ENCODE results near the gene ICAM2. TPM values are rescaled to one million over a fixed set of nuclear protein-coding genes. Genes with fewer than 3 reads are reported as not detected.
"Not testable (repeated sequence)": the region's sequence is repeated elsewhere in the genome, so short reads cannot be mapped to it uniquely, and the experiment has no call there.

The ICAM2 gene
- total RNA-seq, 1 donor from 2014 or later: 49.1 TPM

DNA sequence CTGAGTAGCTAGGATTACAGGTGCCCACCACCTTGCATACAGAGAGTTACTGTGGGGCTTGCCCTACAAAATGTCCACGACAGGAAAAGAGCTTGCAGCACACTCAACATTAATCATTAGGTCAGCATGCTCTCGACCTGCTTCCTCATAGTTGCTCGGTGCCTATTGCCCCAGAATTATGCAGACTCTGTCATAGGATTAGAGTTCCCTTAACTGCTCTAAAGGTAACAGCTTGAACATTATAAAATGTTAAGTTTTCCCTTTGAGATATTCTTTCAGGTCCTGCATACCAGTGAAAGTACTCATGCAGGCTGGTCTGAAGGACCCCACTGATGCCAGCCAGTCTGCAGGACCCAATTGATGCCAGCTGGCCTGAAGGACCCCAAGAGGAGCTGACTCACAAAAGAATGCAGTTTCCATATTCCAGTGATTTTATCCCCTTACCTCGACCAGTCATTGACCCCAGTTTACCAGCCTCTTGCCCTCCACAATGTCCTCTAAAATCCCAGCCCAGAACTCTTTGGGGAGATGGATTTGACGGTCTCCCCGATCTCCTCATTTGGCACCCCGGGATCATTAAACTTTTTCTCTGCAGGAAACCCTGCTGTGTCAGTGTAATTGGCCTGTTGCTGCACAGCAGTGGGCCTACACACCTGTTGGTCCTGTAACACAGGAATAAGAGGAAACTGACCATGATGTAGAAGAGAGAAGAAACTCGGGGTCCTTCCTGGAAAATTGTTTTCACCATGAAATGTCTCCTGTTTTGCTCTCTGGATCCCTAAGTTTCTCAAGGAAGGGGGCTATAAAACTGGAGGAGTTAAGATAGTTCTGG lies 10.6 kb downstream of the ICAM2 start:
- no peak for DNase-seq

DNA sequence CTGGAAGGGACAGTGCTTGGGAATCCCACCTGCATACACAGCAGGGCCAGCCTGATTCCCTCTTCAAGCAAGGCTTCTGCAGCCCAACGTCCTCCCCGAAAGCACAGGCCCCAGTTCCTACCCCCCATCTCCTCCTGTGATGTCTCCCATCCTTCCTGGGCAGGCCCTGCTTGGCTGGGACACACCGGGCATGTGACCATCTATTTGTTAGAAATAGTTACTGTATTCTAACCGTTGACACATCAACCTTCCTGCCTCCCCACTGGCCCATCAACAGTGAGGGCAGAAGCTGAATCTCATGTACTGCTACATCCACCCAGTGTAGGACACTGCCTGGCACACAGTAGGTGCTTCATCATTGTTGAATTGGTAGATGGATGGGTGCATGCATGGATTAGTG lies 11.6 kb downstream of the ICAM2 start:
- DNase-seq: no peak

DNA sequence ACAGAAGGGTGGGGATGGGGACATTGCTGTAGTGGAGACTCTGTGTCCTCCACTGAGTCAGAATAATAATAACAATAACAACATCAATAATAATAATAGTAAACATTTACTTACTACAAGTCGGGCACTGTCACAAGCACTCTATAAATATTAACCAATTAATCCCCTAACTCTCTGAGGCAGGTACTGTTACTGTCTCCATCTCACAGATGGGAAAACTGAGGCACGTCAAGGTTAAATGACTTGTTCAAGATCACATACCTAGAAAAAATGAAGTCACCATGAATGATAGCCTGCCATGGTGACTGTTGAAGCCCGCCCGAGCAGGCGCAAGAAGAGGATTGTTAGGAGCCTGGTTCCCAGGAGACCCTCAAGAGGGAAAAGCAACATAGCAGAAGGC lies 12.1 kb downstream of the ICAM2 start:
- DNase-seq: no peak

DNA sequence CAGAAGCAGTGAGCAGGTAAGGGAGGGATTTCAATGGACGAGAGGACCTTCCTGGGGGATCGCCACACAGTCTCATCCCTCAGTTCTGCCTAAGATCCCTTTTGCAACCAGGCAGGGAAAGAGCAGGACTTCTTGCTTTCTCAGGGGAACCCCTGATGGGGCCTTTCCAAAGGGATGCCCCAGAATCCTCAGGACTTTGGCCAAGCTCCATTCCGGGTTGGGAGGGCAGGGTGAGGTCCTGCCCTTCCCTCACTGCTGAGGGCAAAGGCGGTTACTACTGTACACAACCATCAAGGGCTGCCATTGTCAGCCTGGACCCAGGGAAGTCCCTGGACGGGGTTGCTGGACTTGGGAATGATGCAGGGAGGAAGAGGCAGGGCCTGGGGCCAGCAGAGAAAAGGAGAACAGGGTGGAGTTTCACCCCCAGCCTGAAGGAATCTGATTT lies 12.6 kb downstream of the ICAM2 start:
- DNase-seq: no peak

DNA sequence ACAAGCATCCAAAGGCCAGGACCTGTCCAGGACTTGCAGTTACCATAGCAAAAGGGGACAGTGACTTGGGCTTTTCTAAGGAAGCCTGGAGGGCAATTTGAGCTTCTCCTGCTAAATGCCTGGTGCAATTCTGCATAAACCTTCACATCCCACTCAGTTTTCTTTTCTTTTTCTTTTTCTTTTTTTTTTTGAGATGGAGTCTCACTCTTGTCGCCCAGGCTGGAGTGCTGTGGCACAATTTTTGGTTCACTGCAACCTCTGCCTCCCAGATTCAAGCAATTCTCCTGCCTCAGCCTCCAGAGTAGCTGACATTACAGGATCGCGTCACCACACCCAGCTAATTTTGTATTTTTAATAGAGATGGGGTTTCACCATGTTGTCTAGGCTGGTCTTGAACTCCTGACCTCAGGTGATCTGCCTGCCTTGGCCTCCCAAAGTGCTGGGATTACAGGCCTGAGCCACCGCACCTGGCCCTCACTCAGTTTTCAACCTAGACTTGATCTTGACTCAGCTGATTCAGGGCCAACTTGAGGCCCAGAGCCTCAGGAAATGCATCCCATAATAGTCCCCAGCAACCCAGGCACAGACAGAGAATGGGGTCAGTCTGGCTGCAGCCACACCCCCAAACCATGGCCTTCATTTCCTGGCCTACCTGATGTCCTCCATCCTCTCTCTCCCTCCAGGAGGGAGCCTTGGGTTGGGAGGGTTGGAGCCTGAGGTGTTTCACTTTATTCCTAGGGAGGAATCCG lies 13.2 kb downstream of the ICAM2 start:
- not testable (repeated sequence) for DNase-seq

DNA sequence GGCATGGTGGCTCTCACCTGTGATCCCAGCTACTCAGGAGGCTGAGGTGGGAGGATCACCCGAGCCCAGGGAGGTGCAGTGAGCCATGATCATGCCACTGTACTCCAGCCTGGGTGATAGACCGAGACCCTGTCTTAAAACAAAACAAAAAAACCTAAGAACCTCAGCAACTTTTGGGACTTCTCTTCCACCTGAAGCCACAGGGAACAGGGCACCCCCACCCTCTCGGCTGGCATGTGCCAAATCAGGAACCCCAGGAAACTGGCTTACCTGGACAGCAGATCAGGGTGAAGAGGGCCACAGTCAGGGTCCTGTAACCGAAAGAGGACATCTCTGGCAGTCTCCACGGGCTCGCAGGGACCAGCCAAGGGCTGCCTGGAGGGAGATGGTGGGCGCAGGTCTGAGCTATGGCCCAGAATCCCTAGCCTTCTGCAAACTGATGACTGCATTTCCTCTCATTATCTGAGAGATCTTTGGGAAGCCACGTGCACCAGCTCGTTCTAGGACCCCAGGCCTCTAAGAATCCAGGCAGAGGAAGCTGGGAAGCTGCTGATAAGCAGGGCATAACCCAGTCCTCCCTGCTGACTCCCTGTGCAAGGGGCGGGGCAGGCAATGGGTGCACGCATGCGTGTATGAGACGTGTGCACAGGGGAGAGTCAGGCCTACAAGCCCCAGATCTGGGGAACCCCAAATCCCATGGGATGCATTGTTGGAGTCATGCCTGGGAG lies 13.9 kb downstream of the ICAM2 start:
- DNase-seq: no peak

DNA sequence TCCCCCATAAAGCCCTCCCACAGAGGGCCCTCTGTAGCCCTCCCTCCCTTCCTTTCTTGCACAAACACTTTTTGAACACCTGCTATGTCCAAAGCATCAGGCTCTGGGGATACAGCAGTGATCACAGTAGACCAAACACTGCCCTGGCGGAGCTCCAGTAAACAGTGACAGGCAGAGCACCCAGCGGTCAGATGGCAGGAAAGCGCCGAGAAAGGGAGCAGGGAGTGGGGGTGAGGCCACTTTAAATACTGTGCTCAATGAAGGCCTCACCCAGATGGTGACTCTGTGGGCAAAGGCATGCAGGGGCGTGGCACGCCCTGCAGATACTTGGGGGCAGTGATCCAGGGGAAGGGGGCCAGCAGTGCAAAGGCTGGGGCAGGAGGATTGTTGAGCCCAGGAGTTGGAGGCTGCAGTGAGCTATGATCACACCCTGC lies 14.7 kb downstream of the ICAM2 start:
- peak; percentile 79 for DNase-seq

DNA sequence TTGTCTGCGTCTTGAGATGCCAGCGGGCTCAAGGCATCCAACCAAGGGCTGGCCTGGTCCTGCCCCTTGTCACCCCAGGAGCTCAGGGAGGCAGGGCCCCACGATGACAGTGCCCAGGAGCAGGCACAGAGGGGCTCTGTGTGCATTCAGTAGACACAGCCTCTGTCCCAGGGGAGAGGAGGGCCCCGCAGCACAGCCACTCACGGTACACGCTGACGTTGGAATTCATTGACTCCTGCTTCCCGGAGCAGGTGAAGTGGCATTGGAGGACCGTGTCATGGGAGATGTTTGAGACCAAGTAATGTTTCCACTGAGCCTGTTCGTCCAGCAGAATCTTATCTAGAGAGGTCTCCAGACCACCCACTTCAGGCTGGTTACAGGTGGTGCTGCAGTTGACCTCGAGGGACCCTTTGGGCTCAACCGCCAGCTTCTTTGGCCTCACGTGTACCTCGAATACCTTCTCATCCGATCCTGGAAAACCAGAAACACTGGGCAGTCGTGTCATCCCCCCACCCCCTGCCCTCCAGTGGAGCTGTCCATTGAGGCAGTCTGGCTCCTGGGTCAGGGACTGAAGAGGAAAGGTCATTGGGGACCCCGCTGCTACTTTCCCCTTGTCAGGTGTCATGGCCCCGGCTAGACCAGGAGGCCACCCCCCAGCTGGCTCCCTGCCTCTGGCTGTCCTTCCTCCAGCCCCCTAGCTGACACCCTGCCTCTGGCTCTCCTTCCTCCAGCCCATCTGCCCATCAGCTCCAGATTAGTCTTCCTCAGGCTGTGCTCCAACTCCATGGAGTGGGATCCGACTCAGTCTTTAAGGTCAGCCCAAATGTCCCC lies 15.3 kb downstream of the ICAM2 start:
- no peak for DNase-seq

DNA sequence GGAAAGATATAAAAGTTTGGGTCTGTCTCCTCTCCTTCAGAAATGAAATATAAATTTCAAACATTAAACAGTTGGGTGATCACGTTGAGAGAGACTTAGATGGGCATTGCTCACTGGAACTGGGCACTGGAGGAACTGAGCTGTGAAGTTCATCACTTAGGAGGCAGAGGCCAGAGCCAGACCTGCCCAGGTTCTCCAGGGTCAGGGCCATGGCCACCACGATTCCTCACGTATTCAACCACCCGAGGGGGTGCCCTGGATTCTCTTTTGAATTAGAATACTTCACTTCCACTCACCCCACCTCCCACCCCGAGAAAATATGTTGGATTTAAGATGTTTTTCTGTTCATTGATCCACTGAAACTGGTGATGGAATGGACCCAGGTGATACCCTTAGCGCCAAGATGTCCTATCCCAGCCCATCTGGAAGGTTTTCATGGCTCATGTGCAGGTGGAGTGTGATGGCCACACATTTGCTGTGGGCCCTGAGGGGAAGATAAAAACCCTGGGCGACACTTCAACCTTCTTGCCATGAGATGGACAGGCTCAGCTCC lies 16.1 kb downstream of the ICAM2 start:
- no peak for DNase-seq

DNA sequence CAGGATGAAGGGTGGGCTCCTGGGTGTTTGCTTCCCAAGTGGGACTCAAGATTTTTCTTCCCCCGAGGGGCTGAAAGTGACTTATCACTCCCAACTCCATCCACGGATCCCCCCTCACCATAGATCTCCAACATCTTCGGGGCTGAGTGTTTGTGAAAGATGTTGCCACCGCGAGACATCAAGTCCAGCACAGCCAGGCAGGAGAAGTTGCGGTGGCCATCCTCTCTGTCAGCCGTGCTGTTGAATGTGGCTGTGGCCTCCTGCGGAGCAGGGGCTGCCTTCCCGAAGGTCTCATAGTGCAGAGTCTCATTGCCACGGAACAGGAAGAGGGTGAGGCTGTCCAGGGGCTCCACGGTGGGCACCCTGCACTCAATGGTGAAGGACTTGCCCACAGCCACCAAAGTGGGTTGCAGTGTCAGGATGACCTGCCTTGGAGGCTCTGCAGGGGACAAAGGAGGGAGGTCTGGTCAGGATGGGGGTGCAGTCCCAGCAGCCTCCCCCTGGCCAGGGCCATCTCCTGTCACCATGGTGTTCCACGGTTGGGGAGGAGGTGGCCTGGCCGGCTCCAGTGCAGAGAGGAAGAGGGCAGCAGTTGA lies 16.8 kb downstream of the ICAM2 start:
- no peak for DNase-seq

DNA sequence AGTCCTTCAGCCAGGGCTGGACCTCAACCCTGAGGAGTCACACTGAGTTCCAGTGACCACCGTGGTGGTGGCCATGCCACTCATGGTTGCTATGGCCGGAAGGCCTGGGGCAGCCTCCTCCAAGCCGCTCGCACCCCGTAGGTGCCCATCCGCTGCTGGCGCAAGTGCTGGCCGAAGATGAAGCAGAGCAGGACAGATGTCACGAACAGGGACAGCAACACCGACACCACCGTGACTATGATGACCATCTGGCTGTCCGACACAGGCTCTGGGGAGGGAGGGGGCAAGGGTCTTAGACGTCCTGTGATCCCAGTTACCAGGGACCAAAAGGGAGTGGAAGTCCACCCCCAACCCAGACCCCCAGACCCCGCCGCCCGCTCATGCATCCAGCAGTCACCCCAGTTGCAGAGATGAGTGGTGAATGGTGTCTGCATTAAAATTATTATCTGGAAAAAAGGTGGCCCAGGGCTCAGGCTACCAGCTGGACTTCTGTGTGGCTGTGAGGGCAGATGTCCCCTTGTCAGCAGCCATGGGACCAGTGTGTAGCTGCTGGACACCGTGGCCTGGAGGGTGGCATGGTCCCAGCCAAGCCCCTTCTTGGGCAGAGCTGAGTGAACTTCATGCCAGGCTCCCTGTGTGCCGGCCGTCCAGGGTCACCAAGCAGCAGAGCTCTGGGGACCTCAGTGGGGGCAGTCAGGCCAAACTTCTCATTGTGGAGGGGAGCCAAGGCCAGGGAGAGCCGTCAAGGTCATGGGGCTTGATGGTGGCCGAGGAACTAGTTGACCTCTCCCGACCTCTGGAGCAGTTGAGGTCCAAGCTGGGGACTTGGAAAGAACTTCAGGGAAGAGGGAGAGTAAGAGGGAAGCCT lies 17.5 kb downstream of the ICAM2 start:
- DNase-seq: no peak

DNA sequence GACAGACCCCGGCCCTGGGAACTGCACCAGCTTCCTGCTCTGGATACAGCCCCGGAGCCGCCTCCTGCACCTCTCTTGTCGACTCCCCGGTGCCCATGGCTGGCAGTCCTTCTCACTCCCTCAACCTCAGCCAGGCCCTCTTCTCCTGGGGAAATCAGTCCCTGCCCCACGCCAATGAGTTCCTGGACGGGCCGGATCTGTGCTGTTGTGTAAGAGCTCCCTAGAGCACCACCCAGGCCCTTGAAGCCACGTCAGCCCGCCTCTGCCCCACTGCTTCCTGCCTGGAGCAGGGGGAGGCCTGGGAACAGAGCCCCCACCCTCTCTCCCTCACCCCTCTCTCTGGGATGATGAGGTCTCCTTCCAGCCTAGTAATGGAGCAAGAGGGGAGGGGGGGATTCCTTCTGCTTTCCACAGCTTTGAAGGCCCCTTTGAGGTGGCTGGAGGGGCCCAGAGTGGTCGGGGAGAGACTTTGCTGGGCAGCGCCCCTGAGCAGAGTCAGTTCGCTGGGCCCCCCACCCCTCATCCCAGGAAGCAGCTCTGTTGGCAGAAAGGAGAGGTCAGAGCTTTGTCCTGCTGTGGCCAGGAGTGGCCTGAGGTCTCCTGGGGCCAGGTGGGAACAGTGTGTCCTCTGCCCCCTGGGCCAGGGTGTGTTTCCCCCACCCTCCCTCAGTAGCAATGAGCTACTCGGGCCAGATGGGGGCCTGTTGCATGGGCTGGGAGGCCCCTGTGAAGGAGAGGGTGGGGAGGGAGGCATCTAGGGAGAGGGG lies 18.5 kb downstream of the ICAM2 start:
- no peak for DNase-seq

DNA sequence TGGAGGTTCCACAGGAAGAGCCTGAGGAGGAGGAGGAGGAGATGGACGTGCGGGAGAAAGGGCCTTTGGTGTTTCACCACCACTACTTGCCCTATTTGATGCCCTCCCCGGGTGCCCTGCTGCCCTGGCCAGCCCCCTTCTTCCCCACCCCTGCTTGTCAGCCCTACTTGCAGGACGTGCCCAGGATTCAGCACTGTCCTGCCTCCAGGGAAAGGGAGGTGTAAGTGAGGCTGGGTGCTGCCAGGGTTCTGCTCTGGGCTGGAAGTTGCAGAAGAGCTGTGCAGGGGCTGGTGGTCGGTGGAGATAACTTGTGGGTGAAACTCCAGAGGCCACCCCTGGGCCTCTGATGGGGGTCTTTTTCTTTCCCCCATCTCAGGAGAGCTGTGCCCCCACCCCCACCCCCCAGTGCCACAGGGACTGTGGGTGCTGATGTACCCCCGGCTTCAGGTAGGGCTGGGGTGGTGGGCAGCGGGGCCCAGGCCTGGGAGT lies 19.3 kb downstream of the ICAM2 start:
- no peak for DNase-seq

DNA sequence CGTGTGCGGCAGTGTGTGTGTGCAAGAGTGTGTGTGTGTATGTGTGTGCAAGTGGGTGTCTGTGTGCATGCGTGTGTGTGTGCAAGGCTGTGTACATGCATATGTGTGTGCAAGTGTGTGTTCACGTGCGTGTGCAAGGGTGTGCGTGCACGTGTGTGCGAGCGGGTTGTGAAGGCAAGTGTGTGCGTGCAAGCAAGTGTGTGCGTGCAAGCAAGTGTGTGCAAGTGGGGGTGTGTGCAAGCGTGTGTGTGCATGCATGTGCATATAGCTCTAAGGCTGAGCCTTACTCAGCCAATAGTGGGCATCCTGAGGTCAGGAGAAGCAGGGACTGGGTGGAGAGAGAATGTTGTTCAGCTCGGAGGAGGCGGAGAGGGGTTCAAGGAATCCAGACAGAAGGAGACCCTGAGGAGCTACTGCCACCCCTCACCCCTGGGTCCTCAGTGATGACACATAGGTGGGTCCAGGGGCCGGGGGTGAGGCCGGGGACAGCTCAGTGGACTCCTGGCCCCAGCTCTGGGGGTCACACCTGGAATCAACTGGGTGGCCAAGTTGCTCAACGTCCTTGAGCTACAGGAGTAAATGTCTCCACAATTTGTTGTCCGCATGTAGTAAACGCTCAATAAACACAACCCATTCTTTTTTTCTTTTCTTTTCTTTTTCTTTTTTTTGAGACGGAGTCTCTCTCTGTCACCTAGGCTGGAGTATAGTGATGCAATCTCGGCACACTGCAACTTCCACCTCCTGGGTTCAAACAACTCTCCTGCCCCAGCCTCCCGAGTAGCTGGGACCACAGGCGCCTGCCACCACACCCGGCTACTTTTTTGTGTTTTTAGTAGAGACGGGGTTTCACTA lies 20.5 kb downstream of the ICAM2 start:
- DNase-seq: no peak

DNA sequence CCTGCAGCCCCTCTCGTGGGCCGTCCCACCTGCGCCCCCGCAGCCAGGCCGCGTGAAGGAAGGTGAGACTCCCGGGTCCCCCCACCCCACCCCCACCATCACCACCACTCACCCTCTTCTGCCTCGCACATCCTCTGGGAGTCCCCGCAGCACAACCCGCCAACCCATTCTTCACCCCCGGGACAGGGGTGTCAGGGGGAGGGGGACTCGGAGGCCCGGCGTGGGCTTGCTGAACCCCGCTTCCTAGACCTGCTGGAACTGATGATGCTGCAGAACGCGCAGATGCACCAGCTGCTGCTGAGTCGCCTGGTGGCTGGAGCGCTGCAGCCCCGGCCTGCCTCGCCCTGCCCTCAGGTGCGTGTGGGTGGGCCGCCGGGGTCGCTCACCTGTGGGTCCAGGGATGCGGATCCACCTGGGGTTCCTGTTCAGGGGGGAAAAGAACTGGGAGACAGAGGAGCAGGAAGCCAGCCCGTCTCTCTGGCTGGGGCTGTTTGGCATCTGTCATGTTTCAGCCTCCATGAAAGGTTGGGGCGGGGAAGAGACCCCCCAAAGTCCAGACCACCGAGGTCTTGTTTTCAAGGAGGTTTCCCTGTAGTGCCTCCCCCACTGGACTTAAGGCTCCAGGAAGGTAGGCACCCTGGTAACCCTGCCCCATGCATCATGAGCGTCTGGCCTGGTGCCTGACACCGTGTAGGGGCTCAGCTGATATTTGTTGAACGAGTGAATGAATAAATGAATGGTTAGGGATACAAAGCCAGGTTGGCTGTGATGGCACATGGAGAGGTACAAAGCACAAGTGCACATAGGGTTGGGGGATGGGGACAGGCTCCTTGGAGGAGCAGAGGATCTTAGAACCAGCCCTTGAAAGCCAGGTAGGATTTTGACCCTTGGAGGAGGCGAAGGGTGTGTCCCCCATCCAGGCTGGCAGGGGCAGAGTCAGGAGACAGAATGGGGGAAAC lies 21.4 kb downstream of the ICAM2 start:
- no peak for DNase-seq

DNA sequence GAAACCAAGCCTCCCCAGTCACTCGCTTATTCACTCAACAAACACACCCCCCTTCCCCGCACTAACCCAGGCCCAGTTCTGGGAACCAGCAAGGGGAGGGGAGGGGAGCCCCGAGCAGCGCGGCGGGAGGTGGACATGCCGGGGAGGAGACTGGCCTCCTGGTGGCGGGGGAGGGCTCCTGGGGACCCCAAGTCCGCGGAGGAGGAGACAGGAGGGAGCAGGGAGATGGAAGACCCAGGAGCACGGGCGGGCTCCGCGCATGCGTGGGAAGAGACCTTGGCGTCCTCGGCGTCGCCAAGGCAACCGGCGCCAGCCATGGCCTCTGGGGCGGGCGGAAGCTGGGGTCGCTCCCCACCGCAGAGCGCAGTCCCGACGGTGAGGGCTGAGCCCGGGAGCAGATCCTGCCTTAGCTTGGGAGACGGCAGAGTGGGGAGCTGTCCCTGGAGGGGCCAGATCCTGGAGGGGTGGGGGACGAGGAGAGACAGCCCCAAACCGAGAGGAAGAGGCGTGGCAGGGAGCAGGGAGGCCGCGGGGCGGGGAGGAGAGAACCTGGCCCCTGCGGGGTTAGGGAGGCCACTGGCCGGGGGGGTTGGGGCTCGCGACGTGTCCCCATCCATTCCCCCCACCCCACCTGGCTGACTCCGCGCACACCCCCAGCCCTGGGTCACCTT lies 22.2 kb downstream of the ICAM2 start, which contains the start of gene PRR29:
PRR29 (plus strand) TSS at position 302 of the 671 bp plus-strand sequence; CDS start at position 316, 14 bp downstream.
- peak; percentile 90 for DNase-seq
